Measurements from ENCODE around the gene JUNB. TPM values are rescaled to one million over a fixed set of nuclear protein-coding genes. Genes with fewer than 3 reads are reported as not detected.

Gene JUNB
- total RNA-seq, 1 experiment from 2014 or later: 6.6 TPM

DNA sequence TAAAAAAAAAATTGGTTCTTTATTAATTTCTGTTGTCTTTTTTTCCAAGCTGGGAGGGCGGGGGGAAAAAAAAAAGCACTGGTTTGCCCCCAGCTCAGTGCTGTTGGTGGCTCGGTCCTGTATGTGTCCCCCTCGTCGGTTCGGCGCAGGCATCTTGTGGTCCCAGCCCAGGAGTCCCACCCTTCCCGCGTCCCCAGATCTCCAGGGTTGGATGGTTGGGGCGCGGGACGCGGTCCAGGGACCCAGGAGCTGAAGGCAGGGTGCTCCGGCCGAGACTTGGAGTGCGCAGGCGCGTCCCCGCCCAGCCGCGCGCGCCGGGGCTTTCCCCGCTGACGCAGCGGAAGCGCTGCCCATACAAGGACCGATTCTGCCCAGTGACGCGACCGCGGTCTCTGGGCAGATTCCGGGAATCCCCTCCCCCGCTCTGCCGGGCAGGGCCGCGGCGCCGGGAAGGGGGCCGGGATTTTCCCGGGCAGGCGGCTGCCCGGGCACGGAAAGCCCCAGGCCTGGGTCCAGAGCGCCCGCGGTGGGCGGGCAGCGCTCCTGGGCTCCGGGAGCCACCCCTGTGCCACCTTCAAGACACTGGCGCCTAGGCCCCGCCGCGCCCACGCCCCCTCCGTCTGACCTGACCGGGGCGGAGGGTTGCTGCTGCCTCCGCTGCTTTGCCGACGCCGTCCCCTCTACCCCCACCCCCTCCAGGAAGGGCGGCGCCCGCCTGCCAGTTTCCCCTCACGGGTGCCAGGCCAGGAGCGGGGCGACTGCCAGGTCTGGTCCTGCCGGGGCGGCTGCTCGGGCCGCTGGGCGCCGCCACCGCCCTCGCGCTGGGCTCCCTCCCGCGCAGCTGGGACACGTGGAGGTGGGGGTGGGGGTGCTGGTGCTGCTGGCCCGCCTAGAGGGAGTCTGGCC lies 2.3 kb downstream of the JUNB start (continued):
- peak; percentile 72; the same call in 1 of the 2 replicates for TF ChIP-seq CREB1 (CRISPR knock-in tag; IDR thresholded peaks at IDR 0.05)
- TF ChIP-seq KAT7 (CRISPR knock-in tag; IDR thresholded peaks at IDR 0.05; ENCODE audit: borderline replicate concordance): no peak
- TF ChIP-seq ZNF121 (CRISPR knock-in tag; IDR thresholded peaks at IDR 0.05): no peak
- 0 out of 2 replicates have a peak, but pooled peaks have one; percentile 37 for TF ChIP-seq ATF1 (CRISPR knock-in tag; IDR thresholded peaks at IDR 0.05)
- TF ChIP-seq NFE2L1 (CRISPR knock-in tag; IDR thresholded peaks at IDR 0.05): no peak
- TF ChIP-seq, protein P1, sequence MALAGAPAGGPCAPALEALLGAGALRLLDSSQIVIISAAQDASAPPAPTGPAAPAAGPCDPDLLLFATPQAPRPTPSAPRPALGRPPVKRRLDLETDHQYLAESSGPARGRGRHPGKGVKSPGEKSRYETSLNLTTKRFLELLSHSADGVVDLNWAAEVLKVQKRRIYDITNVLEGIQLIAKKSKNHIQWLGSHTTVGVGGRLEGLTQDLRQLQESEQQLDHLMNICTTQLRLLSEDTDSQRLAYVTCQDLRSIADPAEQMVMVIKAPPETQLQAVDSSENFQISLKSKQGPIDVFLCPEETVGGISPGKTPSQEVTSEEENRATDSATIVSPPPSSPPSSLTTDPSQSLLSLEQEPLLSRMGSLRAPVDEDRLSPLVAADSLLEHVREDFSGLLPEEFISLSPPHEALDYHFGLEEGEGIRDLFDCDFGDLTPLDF (CRISPR knock-in tag; IDR thresholded peaks at IDR 0.05): 0 out of 2 replicates have a peak, but pooled peaks have one; percentile 44
- TF ChIP-seq ZNF396 (CRISPR knock-in tag; IDR thresholded peaks at IDR 0.05; ENCODE audit: borderline replicate concordance): no peak
- TF ChIP-seq, protein P2, sequence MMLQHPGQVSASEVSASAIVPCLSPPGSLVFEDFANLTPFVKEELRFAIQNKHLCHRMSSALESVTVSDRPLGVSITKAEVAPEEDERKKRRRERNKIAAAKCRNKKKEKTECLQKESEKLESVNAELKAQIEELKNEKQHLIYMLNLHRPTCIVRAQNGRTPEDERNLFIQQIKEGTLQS (CRISPR knock-in tag; conservative IDR thresholded peaks at IDR 0.05): no peak
- TF ChIP-seq TCF7 (CRISPR knock-in tag; IDR thresholded peaks at IDR 0.05; ENCODE audit: low read depth): no peak
- TF ChIP-seq E2F5 (CRISPR knock-in tag; IDR thresholded peaks at IDR 0.05): peak; percentile 63; the same call in 1 of the 2 replicates
- peak; percentile 29; the same call in 1 of the 2 replicates for TF ChIP-seq USF2 (CRISPR knock-in tag; IDR thresholded peaks at IDR 0.05)
- no peak for TF ChIP-seq OVOL2 (CRISPR knock-in tag; IDR thresholded peaks at IDR 0.05; ENCODE audit: borderline replicate concordance)
- TF ChIP-seq SMAD4 (CRISPR knock-in tag; IDR thresholded peaks at IDR 0.05): no peak
- peak; percentile 75 for TF ChIP-seq CREM (CRISPR knock-in tag; IDR thresholded peaks at IDR 0.05)
- no peak for TF ChIP-seq EMX1 (CRISPR knock-in tag; IDR thresholded peaks at IDR 0.05)
- TF ChIP-seq FOXP1 (CRISPR knock-in tag; IDR thresholded peaks at IDR 0.05; ENCODE audit: borderline replicate concordance): 0 out of 2 replicates have a peak, but pooled peaks have one; percentile 23
- no peak for TF ChIP-seq MXD4 (CRISPR knock-in tag; IDR thresholded peaks at IDR 0.05; ENCODE audit: borderline replicate concordance)

DNA sequence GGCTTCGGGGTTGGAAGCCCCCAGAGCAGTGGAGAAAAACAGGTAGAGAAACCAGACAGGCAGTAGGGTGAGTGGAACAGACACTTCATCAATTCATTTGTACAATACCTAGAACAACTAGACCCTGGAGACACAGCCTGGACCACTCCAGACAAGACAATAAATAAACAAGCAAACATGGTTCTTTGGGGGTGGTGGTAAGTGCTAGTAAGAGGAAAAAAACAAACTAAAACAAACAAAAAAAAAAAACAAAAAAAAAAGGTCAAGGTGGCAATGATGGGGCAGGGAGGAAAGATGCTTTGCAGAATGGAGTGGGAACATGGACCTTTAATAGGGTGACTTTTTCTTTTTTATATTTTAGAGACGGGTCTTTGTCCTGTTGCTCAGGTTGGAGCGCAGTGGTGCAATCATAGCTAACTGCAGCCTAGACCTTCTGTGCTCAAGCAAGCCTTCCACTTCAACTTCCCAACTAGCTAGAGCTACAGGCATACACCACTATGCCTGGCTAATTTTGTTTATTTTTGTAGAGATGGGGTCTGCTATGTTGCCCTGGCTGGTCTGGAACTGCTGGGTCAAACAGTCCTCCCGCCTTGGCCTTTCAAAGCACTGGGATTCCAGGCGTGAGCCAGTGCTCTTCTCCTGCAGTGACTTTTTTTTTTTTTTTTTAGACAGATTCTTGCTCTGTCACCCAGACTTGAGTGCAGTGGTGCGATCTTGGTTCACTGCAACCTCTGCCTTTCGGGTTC lies 3.1 kb downstream of the JUNB start:
- H3K36me3 Mint-ChIP-seq: peaks cover 10% of the 10 kb centered on the region

GRCh38 chr19:12794971-12795381 lies 3.7 kb downstream of the JUNB start:
- H3K9me3 Mint-ChIP-seq: no peaks in the 10 kb centered on the region
- ChIA-PET CTCF (interaction anchor here (0.5 to 14.0 kb wide), 12 partner anchors 11 to 92 kb away, joined by 4 to 341 read pairs (median 11); partner anchors contain the start of gene RNASEH2A), POLR2A (interaction anchor here (0.6 to 1.7 kb wide), 2 partner anchors 14 to 29 kb away, joined by 3 to 4 read pairs; no protein-coding TSS in a partner anchor)
- H3K27ac Mint-ChIP-seq: no peak overlapping the region
- peaks cover 28% of the 10 kb centered on the region for H3K4me1 Mint-ChIP-seq
- H3K27me3 Mint-ChIP-seq (ENCODE audit: low read depth): peaks cover 32% of the 10 kb centered on the region
- ATAC-seq: no peak
- no peak overlapping the region for H3K4me3 Mint-ChIP-seq
- DNase-seq (ENCODE audit: low spot score): no peak
- peaks cover 15% of the 10 kb centered on the region for H3K36me3 Mint-ChIP-seq
- TF ChIP-seq ZNF396 (CRISPR knock-in tag; IDR thresholded peaks at IDR 0.05; ENCODE audit: borderline replicate concordance) (no peak), ESRRA (CRISPR knock-in tag; IDR thresholded peaks at IDR 0.05; ENCODE audit: borderline replicate concordance) (no peak)
- TF ChIP-seq, protein P3, sequence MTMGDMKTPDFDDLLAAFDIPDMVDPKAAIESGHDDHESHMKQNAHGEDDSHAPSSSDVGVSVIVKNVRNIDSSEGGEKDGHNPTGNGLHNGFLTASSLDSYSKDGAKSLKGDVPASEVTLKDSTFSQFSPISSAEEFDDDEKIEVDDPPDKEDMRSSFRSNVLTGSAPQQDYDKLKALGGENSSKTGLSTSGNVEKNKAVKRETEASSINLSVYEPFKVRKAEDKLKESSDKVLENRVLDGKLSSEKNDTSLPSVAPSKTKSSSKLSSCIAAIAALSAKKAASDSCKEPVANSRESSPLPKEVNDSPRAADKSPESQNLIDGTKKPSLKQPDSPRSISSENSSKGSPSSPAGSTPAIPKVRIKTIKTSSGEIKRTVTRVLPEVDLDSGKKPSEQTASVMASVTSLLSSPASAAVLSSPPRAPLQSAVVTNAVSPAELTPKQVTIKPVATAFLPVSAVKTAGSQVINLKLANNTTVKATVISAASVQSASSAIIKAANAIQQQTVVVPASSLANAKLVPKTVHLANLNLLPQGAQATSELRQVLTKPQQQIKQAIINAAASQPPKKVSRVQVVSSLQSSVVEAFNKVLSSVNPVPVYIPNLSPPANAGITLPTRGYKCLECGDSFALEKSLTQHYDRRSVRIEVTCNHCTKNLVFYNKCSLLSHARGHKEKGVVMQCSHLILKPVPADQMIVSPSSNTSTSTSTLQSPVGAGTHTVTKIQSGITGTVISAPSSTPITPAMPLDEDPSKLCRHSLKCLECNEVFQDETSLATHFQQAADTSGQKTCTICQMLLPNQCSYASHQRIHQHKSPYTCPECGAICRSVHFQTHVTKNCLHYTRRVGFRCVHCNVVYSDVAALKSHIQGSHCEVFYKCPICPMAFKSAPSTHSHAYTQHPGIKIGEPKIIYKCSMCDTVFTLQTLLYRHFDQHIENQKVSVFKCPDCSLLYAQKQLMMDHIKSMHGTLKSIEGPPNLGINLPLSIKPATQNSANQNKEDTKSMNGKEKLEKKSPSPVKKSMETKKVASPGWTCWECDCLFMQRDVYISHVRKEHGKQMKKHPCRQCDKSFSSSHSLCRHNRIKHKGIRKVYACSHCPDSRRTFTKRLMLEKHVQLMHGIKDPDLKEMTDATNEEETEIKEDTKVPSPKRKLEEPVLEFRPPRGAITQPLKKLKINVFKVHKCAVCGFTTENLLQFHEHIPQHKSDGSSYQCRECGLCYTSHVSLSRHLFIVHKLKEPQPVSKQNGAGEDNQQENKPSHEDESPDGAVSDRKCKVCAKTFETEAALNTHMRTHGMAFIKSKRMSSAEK (CRISPR knock-in tag; IDR thresholded peaks at IDR 0.05; ENCODE audit: borderline replicate concordance): no peak

More for the DNA sequence above, 3.1 kb downstream of the JUNB start:
- Mint-ChIP-seq H3K27me3 (ENCODE audit: low read depth) (peaks cover 32% of the 10 kb centered on the region), H3K9me3 (no peaks in the 10 kb centered on the region), H3K27ac (peak overlapping the region; percentile 44), H3K4me3 (peak overlapping the region; percentile 59), H3K4me1 (peaks cover 28% of the 10 kb centered on the region)
- TF ChIP-seq ZNF121 (CRISPR knock-in tag; IDR thresholded peaks at IDR 0.05) (0 out of 2 replicates have a peak, but pooled peaks have one; percentile 21), CBFB (CRISPR knock-in tag; IDR thresholded peaks at IDR 0.05; ENCODE audit: low read depth) (no peak)
- ATAC-seq: no peak
- no peak for DNase-seq (ENCODE audit: low spot score)
- CTCF ChIA-PET: interaction anchor here (0.5 to 14.0 kb wide), 8 partner anchors 11 to 72 kb away, joined by 4 to 341 read pairs (median 18); partner anchors contain the start of gene RNASEH2A
- POLR2A ChIA-PET: interaction anchor here (0.6 to 3.1 kb wide), 2 partner anchors 13 to 16 kb away, joined by 4 to 29 read pairs; no protein-coding TSS in a partner anchor

All from WTC11 (cell line).